CD4-positive, CD25-positive, alpha-beta regulatory T cell (primary cell): ENCODE results near the gene TRIP13. TPM values are rescaled to one million over a fixed set of nuclear protein-coding genes. Genes with fewer than 3 reads are reported as not detected.

Source experiments
- ATAC-seq, 2 donors: fragments of 150-1000 bp; cut with Tn5 transposase; one replicate each; pipeline ENCODE4 v1.10.0; 2021; ENCODE audit warnings: low read depth in 2 of 2, moderate number of reproducible peaks in 2 of 2, moderate library complexity in 1 of 2
- DNase-seq, 3 donors: peaks; one replicate each; pipeline versions ENCODE4 v3.0.0 to v3.0.0-alpha.2; 2012 to 2022; ENCODE audit warnings: mixed read lengths in 1 of 3
- H3K27ac ChIP-seq: one replicate; pipeline ENCODE4 v1.7.0; 2013; ENCODE audit warnings: mild to moderate bottlenecking, low read length; ENCODE audit not compliant: insufficient read depth, poor library complexity, severe bottlenecking
- H3K27me3 ChIP-seq: one replicate; pipeline ENCODE4 v1.7.0; 2013; ENCODE audit warnings: low read length; ENCODE audit not compliant: control insufficient read depth, insufficient read depth
- H3K36me3 ChIP-seq: one replicate; pipeline ENCODE4 v1.7.0; 2013; ENCODE audit warnings: mild to moderate bottlenecking, low read length, moderate library complexity; ENCODE audit not compliant: control insufficient read depth, insufficient read depth
- H3K4me1 ChIP-seq: 2 replicates; pipeline ENCODE4 v1.7.0; 2013; ENCODE audit warnings: mild to moderate bottlenecking, low read length; ENCODE audit not compliant: insufficient read depth, control insufficient read depth, poor library complexity, severe bottlenecking
- H3K4me3 ChIP-seq: one replicate; pipeline ENCODE4 v1.7.0; 2013; ENCODE audit warnings: low read depth, mild to moderate bottlenecking, low read length, moderate library complexity
- H3K9me3 ChIP-seq, 2 experiments: 1 replicate in 1 of 2; 2 replicates in 1 of 2; pipeline ENCODE4 v1.7.0; 2013; ENCODE audit warnings: low read length in 2 of 2, mild to moderate bottlenecking in 1 of 2, moderate library complexity in 1 of 2; ENCODE audit not compliant: control insufficient read depth in 2 of 2
- H3K27ac Mint-ChIP-seq, 3 donors: one replicate each; pipeline ENCODE4 v1.8.0; 2020 to 2022; ENCODE audit warnings: mild to moderate bottlenecking in 3 of 3, mixed read lengths in 3 of 3, moderate library complexity in 2 of 3
- H3K27me3 Mint-ChIP-seq: one replicate; pipeline ENCODE4 v1.8.0; 2022; ENCODE audit warnings: mild to moderate bottlenecking, mixed read lengths
- H3K36me3 Mint-ChIP-seq: one replicate; pipeline ENCODE4 v1.8.0; 2020; ENCODE audit warnings: mixed read lengths
- H3K4me1 Mint-ChIP-seq, 4 donors: one replicate each; pipeline ENCODE4 v1.8.0; 2020 to 2022; ENCODE audit warnings: mixed read lengths in 4 of 4, mild to moderate bottlenecking in 1 of 4
- H3K4me3 Mint-ChIP-seq, 4 donors: one replicate each; pipeline ENCODE4 v1.8.0; 2020 to 2022; ENCODE audit warnings: mild to moderate bottlenecking in 4 of 4, mixed read lengths in 4 of 4, moderate library complexity in 3 of 4
- H3K9me3 Mint-ChIP-seq, 7 donors: one replicate each; pipeline ENCODE4 v1.8.0; 2020 to 2022; ENCODE audit warnings: mixed read lengths in 7 of 7, mild to moderate bottlenecking in 3 of 7, moderate library complexity in 2 of 7
- polyA plus RNA-seq, 4 donors: library from polyadenylated mRNA; unstranded; fragments of 300-500 nt; fragmentation: Illumina TruSeq; gene quantifications; one replicate each; pipeline ENCODE4 v1.2.3, GENCODE V29; 2021
- total RNA-seq: library from RNA; stranded (reverse); gene quantifications from one replicate; pipeline ENCODE4 v1.2.3, GENCODE V29; 2022

TRIP13 gene
- total and polyA plus RNA-seq, 5 donors from 2014 or later = 1.1 to 1.7 (median 1.3) TPM

DNA sequence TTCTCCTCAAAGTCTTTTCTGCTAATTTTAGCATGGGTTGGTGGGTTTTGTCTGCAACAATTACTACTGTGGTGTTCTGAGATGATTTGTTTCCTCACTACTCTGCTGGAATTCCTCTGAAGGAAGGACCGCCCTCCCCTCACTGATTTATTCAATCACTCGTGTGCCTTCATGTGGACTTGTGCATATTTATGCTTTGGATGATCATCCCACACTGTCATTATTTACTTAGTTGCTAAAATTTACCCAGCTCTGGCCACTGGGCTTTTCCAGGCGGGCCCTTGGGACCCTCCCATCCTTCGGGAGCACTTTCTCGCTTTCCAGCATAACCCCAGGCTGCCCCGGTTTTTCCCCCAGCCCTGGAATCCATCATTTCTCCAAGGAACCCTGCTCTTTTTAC, 74.3 kb downstream of the TRIP13 start:
- Mint-ChIP-seq H3K4me1 (peaks cover 4 to 31% (median 12%) of the 10 kb centered on the region in 4 donors), H3K27me3 (peaks cover 74% of the 10 kb centered on the region), H3K36me3 (no peaks in the 10 kb centered on the region), H3K27ac (peak overlapping the region in 1 of 3 donors; percentile 38), H3K4me3 (no peak overlapping the region), H3K9me3 (peaks cover 0 to 3% (median 0%) of the 10 kb centered on the region in 7 donors)
- Histone ChIP-seq H3K9me3 (no peaks in the 10 kb centered on the region), H3K27me3 (peaks cover 24% of the 10 kb centered on the region), H3K4me1 (peaks cover 15% of the 10 kb centered on the region), H3K4me3 (no peak overlapping the region), H3K27ac (no peak overlapping the region), H3K36me3 (no peaks in the 10 kb centered on the region)
- DNase-seq (no peak), ATAC-seq (no peak)

Other genes with a start within 250 kb of the TRIP13 start
- 12.4 TPM for gene TPPP, start 199.5 kb upstream of the TRIP13 start, total RNA-seq
- gene TPPP, start 199.5 kb upstream of the TRIP13 start, polyA plus RNA-seq = under 1 TPM; 0.03 to 0.75 (median 0.16) TPM
- 17.7 TPM for gene ZDHHC11B, start 108.2 kb upstream of the TRIP13 start, total RNA-seq
- gene ZDHHC11B, start 108.2 kb upstream of the TRIP13 start, polyA plus RNA-seq = not detected
- 18.3 TPM for gene ZDHHC11, start 41.9 kb upstream of the TRIP13 start, total RNA-seq
- gene ZDHHC11, start 41.9 kb upstream of the TRIP13 start, polyA plus RNA-seq = not detected
- 139 TPM for gene BRD9, start 83 bp upstream of the TRIP13 start, total RNA-seq
- 10 to 100 TPM in 3 of 4 donors, 1 to 10 TPM in 1; 9.7 to 15.9 (median 12.0) TPM for gene BRD9, start 83 bp upstream of the TRIP13 start, polyA plus RNA-seq
- not detected for gene NKD2, start 115.9 kb downstream of the TRIP13 start, total RNA-seq
- gene NKD2, start 115.9 kb downstream of the TRIP13 start, polyA plus RNA-seq = not detected
- 10.9 TPM for gene SLC12A7, start 219.2 kb downstream of the TRIP13 start, total RNA-seq
- 10 to 100 TPM in 1 of 4 donors, 1 to 10 TPM in 3; 2.2 to 16.0 (median 6.8) TPM for gene SLC12A7, start 219.2 kb downstream of the TRIP13 start, polyA plus RNA-seq